DMS53 treated with DMSO at 0.1 percent for 48 hours (cell line): ENCODE data around the gene ATP13A2.
"Not testable (repeated sequence)": the region's sequence is repeated elsewhere in the genome, so short reads cannot be mapped to it uniquely, and the experiment has no call there.

Experiments
- DNase-seq: peaks from one replicate; lab custom pipeline; 2025; ENCODE audit not compliant: unreplicated experiment; lab: John Stamatoyannopoulos, UW

The ATP13A2 gene

GRCh38 chr1:16961297-16962133 lies 50.2 kb downstream of the ATP13A2 start:
- no peak for DNase-seq

- DNase-seq = peak; percentile 75
Observed at GRCh38 chr1:16960560-16961296, 51.0 kb downstream of the ATP13A2 start.

GRCh38 chr1:16958475-16958874 lies 53.3 kb downstream of the ATP13A2 start:
- DNase-seq = no peak

- DNase-seq = no peak
Observed at GRCh38 chr1:16957731-16958130, 54.0 kb downstream of the ATP13A2 start.

GRCh38 chr1:16956775-16957174 lies 55.0 kb downstream of the ATP13A2 start:
- DNase-seq = no peak

GRCh38 chr1:16955186-16955585 lies 56.5 kb downstream of the ATP13A2 start:
- DNase-seq = no peak

GRCh38 chr1:16954579-16954978 lies 57.1 kb downstream of the ATP13A2 start:
- no peak for DNase-seq

- not testable (repeated sequence) for DNase-seq
Observed at GRCh38 chr1:16952376-16952775, 59.4 kb downstream of the ATP13A2 start.

DNA sequence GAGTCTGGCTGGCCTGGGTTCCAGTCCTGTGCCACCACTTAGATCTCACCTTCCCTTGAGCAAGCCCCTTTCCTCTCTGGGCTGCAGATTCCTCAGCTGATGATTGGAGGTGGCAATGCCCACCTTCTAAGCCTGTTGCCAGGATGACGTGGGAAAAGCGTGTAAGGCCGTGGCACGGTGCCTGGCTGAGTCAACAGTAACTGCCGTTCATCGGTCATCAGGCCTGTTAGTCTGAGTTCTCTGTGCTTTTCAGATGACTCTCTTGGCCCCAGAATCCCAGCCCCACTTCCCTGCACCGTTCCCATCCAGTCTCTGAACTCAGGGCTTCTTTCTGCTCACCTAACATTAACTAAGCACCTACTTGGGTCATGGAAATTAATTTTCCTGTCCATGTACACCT lies 62.7 kb downstream of the ATP13A2 start:
- DNase-seq = not testable (repeated sequence)

DNA sequence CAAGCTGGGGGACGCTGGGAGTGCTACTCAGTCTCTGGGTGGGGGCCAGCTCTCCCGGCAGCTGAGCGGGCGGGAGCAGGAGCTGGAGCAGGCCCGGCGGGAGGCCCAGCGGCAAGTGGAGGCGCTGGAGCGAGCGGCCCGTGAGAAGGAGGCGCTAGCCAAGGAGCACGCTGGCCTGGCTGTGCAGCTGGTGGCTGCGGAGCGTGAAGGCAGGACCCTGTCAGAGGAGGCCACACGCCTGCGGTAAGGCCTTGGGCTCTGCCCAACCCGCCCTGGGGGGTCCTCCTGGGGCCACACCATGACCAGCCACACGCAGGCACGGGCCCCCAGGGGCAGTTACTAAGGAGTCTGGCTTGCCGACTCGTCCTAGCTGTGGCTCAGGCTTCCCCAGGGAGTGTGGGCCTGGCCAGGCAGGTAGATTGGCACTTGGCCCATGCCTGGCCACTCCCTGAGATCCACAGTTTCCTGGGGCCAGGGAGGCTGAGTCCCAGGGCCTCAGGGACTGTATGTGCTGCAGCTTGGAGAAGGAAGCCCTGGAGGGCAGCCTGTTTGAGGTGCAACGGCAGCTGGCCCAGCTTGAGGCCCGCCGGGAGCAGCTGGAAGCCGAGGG lies 63.3 kb downstream of the ATP13A2 start:
- DNase-seq = not testable (repeated sequence)

DNA sequence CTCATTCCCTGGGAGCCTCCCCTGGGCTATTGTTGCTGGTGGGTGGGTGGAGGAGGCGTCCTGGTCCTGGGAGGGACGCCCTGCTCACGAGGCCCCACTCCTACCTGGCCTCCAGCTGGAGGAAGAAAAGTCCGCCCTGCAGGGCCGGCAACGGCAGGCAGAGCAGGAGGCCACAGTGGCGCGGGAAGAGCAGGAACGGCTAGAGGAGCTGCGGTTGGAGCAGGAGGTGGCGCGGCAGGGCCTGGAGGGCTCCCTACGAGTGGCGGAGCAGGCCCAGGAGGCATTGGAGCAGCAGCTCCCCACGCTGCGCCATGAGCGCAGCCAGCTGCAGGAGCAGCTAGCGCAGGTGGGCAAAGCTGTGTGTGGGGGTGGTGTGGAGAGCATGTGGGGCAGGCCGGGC lies 65.1 kb downstream of the ATP13A2 start:
- no peak for DNase-seq

DNA sequence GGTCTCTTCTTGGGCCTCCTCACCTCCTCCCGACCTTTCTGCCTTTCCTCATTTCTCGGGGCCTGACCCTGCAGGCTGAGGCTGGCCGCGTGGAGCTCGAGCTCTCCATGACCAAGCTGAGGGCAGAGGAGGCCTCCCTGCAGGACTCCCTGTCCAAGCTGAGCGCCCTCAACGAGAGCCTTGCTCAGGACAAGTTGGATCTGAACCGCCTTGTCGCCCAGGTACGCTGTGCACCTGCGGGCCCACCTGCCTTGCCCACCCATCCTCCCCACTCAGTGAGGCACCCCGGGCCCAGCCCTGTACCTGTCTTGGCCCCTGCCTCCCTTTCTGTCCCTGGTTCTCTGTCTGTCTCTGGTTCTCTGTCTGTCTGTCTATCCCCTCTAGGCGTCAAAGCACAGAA lies 65.5 kb downstream of the ATP13A2 start:
- not testable (repeated sequence) for DNase-seq

GRCh38 chr1:16945512-16945911 lies 66.2 kb downstream of the ATP13A2 start:
- not testable (repeated sequence) for DNase-seq

DNA sequence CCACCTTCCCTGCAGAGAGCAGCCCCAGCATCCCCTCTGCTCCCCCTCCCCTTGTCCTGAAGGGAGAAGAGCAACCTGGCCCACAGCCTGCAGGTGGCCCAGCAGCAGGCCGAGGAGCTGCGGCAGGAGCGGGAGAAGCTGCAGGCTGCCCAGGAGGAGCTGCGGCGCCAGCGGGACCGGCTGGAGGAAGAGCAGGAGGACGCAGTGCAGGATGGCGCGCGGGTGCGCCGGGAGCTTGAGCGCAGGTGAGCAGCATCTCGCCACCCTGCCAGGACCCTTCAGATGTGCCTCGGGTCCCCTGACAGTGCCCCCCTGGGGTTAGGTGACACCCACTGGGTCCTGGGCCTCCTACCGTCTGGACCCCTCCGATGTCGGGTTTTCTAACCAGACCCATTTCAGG lies 67.7 kb downstream of the ATP13A2 start:
- DNase-seq = no peak

DNA sequence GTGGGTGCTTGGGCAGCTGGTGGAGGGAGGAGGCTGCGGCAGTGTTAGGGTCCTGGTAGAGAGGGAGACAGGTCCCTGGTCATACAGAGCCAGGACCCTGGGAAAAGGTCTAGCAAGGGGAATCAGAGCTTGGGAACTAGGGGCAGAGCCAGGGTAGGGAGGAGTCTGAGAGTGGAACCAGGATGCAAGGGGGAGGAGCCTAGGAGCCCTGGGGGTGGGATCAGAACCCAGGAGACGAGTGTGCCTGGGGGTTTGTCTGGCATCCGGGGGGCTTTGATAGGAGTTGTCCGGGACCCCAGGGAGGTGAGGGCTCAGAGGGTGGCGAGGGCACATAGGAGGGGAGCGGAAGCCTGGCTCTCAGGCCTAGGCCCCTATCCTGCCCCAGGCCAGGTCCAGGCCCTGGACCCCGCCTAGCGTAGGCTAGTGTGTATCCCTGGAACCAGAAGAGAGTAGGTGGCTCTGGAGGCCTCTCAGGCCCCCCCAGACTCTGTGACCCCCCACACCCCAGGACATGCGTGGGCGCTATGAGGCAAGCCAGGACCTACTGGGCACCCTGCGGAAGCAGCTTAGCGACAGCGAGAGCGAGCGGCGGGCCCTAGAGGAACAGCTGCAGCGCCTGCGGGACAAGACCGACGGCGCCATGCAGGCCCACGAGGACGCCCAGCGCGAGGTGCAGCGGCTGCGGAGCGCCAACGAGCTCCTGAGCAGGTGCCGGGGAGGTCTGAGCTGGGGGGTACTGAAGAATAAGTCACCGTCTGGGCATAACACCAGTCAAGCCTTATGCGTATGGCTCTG lies 72.1 kb downstream of the ATP13A2 start:
- not testable (repeated sequence) for DNase-seq

- no peak for DNase-seq
Observed at GRCh38 chr1:16938351-16939321, 73.1 kb downstream of the ATP13A2 start.

GRCh38 chr1:16936580-16936979 lies 75.1 kb downstream of the ATP13A2 start:
- DNase-seq = not testable (repeated sequence)
